Astrocyte of the hippocampus (primary cell): ENCODE data around the gene EVA1B.

ENCODE experiments used
- DNase-seq: peaks from one replicate; pipeline ENCODE4 v3.0.0; 2011; ENCODE audit warnings: low read depth, low spot score

Gene EVA1B

DNA sequence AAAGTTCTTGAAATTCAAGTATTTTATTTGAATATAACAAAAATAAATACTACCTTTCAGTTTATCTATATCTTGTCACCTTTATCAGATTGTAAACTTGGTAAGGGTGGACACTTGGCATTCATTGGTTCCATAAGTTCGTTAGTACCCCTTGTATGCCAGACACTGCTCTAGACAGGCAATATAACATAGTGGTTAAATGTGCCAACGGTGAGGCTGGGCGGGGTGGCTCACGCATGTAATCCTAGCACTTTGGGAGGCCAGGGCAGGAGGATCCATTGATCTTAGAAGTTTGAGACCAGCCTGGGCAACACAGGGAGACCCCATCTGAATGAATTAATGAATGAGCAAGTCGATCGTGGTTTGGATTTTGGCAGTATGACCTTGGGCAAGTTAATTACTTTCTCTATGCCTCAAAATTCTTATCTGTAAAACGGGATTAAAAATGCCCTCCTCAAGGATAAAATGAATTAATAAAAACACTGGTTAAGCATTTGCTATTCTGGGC is 43.6 kb downstream of the EVA1B start:
- DNase-seq: no peak

DNA sequence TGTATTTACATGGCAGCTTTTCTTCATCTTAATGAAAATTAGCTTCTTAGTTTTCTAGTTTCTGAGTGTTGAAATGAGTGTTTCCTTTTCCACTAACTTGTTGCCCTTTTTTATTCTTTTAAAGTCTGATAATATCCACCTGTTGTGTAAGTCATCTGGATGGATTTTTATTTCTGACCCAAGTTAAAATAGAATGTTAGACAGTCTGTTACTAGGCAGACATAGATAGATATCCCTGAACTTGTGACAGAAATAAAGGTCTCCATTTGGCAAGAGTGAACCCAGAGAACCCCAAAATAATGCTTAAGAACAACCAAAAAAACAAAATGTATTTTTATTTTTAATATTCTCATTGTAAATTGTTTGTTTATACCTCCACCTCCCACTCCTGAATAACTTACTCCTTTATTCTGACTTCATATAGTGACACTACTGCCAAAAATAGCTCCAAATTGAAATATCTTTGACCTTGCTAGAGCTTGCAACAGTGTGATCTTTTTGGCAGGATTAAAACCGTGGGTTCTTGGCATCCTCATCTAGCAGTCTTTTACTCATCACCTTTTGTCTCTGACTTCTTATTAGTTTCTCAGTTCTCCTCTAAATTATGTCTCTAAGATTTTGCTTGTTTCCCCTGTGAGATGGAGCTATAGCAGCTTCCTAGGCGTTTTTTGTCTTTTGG is 44.2 kb downstream of the EVA1B start:
- DNase-seq: peak; percentile 30

DNA sequence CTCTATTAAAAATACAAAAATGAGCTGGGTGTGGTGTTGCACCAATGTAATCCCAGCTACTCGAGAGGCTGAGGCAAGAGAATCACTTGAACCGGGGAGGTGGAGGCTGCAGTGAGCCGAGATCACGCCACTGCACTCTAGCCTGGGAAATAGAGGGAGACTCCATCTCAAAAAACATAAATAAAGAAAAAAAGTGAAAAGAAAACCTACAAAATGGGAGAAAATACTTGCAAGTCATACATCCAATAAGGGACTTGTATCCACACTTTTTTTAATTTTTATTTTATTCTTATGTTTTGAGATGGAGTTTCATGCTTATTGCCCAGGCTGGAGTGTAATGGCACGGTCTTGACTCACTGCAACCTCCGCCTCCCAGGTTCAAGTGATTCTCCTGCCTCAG is 46.8 kb downstream of the EVA1B start:
- no peak for DNase-seq

DNA sequence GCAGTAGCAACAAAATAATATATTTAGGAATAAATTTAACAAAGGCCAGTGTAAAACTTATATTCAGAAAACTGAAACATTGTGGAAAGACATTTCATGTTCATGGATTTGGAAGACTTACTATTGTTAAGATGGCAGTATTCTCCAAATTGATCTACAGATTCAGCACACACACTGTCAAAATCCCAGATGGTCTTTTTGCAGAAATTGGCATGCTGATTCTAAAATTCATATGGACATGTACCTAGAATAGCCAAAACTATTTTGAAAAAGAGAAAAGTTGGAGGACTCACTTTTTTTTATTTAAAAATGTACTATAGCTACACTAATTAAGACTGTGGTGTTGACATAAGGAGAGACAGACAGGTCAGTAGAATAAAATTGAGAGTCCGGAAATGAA is 49.2 kb downstream of the EVA1B start:
- DNase-seq: no peak

DNA sequence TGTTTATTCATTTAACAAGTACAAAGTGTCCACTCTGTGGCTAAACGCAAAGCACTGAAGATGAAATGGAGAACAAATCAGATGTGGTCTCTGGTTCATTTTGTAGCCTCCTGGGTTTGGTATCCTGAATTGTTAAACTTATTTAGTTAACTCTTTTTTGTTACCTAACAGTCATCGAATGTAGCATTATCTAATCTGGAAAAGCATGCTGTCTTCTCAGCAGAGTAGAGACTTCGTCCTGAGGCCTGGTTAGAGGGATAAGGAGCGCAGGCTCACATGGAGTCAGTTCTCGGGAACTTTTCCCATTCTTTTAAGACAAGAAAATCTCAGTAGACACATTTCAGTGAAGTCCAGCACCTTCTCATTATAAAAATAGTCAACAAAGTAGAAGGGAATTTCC is 50.4 kb downstream of the EVA1B start:
- DNase-seq: no peak
